NCI-H748 (cell line): ENCODE results near the gene DCDC1.

Experiments
- DNase-seq: peaks from one replicate; lab custom pipeline; 2025; ENCODE audit not compliant: unreplicated experiment; lab: John Stamatoyannopoulos, UW

Gene DCDC1

GRCh38 chr11:30919389-30920152 is 450.0 kb downstream of the DCDC1 start:
- DNase-seq = no peak

- DNase-seq = peak; percentile 48
Observed at GRCh38 chr11:30917859-30918478, 451.6 kb downstream of the DCDC1 start.

DNA sequence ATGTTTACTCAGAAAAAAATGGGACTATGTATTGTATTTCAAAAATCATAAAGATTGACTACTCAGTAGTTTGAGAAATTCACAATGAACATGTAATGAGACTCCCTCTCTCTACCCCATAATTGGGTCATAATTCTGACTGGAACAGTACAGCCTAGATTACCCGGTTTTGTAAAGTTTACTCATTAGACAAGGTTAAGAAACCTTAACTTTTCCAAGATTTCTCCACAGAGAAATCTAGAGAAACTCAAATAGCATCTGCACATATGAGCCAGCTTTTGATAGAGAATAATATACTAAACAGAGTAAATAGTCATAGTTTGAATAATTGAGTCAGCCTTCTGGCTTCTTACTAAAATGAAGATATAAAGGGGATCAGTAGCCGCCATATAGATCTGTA is 452.3 kb downstream of the DCDC1 start:
- DNase-seq = no peak

DNA sequence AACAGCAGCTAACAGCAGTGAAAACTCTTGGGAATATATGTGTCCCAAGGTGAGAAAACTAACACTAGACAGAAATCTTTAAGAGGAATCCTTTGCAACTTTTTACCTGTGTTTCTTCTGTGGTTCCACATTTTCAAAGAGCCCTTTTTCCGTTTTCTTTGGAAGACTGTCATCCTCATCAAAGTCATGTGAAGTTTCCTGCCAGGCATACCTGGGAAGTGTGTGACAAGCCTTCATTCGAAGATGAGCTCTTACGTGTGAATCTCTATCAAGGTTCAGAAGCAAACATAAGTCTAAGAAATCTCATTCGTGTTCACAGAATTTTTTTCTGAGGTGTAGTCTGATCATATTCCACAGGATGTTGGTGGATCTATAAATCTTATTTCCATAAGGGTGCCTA is 452.8 kb downstream of the DCDC1 start:
- DNase-seq = no peak

DNA sequence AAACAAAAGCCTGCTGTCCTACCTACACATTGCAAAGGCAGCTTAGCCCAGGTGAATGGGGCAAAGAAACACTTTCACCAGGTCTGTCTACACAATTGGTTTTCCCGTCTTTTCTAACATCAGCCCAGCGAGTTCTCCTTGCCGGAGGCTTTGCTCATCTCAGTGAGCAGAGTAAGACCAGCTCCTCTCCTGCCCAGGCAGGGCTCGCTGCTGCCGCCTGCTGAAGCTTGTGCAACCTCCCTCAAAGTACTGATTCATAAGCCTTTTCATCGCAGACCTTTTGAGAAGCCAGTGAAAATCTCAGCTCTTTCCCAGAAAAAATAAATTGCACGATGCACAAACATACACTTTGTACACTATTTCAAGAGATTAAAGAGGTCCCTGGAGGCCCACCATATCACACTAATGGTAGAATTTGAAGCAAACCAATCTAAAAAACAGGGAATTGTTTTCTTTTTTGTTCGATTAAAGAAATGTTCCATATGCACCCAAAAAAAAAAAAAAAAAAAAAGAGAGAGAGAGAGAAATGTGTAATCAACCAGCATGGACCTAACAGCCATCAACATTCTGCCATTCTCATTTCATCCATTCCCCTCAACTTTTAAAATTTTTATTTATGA is 455.3 kb downstream of the DCDC1 start:
- peak; percentile 47 for DNase-seq

GRCh38 chr11:30911247-30911646 is 458.3 kb downstream of the DCDC1 start:
- no peak for DNase-seq

DNA sequence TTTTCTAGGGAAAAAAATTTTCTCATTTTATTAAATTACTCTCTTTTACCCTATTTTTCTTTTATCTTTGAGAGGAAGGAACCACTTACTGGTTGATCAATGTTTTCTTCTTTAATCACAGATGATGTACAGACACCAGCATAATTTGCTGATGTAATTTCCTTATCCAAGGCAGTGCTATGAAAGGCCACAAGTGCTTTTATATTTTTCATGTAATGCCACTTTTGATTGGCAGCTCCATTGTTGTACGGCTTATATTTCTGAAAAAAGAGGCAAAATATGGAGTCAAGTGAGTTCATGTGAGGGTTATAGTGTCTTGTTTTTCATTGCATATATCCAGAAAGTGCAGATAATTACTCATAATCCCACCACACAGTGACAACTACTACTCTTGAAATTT is 460.7 kb downstream of the DCDC1 start:
- no peak for DNase-seq

DNA sequence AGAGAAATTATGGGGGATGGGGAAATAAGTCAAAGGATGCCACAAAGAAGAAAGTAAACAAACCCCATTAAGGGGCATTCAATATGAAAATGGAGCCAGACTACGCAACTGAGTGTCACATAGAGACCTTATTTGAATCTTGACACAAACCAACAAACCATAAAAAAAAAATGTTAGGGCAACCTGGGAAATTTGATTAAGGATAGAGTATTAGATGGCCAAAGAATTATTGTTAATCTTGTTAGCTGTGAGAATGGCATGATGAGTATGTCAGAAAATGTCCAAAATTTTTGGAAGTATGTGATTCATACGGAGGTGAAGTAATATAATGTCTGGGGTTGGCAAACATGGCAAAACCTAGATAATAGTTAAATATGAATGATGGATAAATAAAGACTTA is 461.3 kb downstream of the DCDC1 start:
- no peak for DNase-seq

DNA sequence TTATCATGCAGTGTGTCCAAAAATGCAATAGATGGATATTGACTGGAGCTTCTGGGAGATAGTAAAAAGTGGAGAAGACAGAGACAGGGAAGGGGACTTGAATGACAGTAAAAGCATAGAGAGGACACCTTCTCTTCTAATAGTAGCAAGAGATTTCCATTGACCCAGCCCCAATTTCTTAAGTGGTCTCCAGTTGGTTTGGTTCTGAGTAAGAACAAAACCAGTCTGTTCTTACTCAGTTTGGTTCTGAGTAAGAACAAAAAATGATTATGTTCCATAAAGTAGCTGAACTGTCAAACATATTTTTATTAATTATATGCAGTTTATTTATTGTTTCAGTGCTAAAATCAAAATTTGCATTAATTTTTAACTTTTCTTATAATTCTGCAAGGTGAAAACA is 466.6 kb downstream of the DCDC1 start:
- no peak for DNase-seq

GRCh38 chr11:30895046-30895445 is 474.5 kb downstream of the DCDC1 start:
- DNase-seq = no peak

DNA sequence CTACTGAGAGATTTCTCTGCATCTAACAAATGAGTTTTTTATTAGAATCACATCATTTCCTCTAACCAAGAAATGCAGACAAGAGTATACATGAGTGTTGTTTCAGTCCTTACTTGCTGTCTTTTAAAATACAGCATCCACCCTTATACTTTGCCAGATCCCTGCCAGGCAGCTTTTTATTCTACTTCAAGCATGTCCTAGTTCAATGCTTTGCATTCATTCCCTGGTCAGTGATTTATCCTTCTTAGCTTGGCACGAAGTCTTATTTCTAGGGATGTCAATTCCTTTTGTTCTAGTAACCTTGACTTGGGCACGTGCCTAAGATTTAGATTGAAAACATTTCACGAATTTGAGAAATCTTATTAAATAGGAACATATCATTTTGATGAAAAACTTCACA is 476.2 kb downstream of the DCDC1 start:
- DNase-seq = no peak

- no peak for DNase-seq
Observed at GRCh38 chr11:30889143-30889794, 480.3 kb downstream of the DCDC1 start.

DNA sequence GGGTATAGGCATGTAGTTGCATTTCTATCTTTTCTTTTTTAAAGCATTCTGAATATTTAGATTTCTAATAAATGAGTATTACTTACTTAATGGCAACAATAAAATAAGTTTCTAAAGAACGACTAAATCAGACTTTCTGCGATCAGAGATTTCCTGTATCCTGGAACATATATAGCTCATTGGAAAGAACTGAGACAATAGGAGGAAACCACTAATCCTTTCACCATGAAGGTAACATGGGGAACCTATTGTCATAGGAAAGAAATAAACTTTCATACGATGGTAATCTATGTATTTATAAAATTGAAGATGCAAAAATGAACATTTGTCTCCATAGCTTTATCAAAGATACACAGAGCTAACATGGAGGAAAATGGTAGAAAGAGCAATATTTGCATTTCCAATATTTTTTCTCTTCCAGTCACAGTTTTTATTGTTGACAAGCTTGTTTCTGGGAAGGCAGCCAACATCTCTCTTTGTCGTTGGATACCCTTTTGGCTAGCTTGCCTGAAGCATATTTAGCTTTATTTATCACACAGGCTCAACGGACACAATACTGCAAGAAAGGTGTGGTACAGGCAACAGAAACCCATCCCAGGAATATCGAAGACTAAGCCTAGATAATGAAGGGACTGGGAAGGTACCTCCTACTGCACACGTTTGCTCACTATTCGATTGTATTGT is 490.1 kb downstream of the DCDC1 start:
- peak; percentile 60 for DNase-seq

- DNase-seq = no peak
Observed at GRCh38 chr11:30878400-30878799, 491.1 kb downstream of the DCDC1 start.

GRCh38 chr11:30876663-30877396 is 492.7 kb downstream of the DCDC1 start:
- DNase-seq = no peak

DNA sequence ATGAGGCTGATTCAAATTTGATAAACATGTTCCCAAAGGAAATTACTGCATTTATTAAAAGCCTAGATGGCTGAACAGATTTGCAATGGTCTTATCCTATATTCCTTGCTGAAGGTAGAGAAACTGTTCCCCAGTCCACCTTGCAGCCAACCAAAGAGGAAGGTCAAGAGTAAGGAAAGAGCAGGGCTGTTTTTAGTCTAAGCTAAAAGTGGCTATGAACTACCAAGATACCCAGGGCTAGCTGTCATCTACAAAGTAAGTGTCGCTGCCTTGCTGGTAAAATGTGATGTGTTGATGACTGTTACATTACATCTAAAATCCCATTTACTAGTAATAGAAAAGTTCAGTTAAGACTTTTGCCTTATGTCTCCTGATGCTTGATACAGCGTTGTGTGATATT is 493.3 kb downstream of the DCDC1 start:
- no peak for DNase-seq

DNA sequence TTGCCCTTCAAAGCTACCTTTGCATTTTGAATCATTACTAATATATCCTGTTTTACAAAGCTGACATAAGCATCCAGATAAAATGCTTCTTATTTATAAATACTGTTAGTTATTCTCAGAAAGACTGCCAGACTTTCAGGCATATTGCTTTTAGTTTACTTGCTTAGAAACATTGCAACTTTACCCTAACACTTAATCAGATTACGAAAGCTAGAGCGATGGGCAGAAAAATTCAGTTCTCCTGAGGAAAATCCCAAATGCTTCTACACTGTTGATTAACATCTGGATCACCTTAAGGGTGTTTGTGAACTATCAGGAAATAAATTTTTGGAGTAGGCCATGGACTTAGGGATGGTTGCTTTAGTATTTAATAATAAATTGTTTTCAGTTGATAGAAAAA is 493.7 kb downstream of the DCDC1 start:
- no peak for DNase-seq

- no peak for DNase-seq
Observed at GRCh38 chr11:30873924-30874610, 495.5 kb downstream of the DCDC1 start.

DNA sequence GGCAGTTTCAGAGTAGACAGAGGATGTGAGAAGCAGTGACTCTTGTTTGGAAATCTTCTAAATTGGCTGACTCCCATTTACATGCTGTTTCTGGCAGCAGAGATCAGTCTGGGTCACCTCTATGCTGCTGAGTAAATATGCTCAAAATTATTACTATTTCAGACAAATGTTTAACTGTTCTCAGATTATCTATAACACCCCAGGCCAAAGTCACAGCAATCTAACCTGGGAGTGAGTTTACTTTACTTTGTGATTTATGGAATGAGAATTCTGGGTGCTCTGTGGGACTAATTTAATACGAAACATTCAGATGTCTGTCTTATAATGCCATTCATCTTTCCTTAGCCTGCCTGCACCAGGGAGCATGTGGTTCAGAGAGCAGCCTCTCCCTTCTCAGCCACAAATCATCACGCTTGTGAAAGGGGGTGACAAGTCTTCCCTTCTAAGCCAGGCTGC is 500.9 kb downstream of the DCDC1 start:
- no peak for DNase-seq

GRCh38 chr11:30863209-30863608 is 506.3 kb downstream of the DCDC1 start:
- no peak for DNase-seq
